HL-60 (cell line): ENCODE measurements around the gene CACYBP.
"Not testable (repeated sequence)": the region's sequence is repeated elsewhere in the genome, so short reads cannot be mapped to it uniquely, and the experiment has no call there.

Experiments used
- POLR2AphosphoS5 ChIP-seq: IDR thresholded peaks from 2 replicates; pipeline ENCODE4 v1.6.1; 2012; ENCODE audit warnings: low read depth
- SPI1 ChIP-seq: IDR thresholded peaks from 2 replicates; pipeline ENCODE4 v1.6.1; 2012; ENCODE audit warnings: low read depth, mild to moderate bottlenecking, borderline replicate concordance
- TF ChIP-seq, protein P1 (sequence below): IDR thresholded peaks from one replicate; pipeline ENCODE4 v1.5.1; 2011; ENCODE audit warnings: low read length, control low read depth, inconsistent platforms; ENCODE audit not compliant: insufficient read depth

GRCh38 chr1:175023922-175024242 lies 24.1 kb downstream of the CACYBP start:
- TF ChIP-seq, protein P1, sequence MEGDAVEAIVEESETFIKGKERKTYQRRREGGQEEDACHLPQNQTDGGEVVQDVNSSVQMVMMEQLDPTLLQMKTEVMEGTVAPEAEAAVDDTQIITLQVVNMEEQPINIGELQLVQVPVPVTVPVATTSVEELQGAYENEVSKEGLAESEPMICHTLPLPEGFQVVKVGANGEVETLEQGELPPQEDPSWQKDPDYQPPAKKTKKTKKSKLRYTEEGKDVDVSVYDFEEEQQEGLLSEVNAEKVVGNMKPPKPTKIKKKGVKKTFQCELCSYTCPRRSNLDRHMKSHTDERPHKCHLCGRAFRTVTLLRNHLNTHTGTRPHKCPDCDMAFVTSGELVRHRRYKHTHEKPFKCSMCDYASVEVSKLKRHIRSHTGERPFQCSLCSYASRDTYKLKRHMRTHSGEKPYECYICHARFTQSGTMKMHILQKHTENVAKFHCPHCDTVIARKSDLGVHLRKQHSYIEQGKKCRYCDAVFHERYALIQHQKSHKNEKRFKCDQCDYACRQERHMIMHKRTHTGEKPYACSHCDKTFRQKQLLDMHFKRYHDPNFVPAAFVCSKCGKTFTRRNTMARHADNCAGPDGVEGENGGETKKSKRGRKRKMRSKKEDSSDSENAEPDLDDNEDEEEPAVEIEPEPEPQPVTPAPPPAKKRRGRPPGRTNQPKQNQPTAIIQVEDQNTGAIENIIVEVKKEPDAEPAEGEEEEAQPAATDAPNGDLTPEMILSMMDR, result not testable (repeated sequence)
- TF ChIP-seq SPI1, POLR2AphosphoS5: not testable (repeated sequence)
